K562 (cell line): ENCODE measurements around the gene OR10A2. TPM values are rescaled to one million over a fixed set of nuclear protein-coding genes. Genes with fewer than 3 reads are reported as not detected.

Experiments used
- ZNF174 ChIP-seq: fragments of 250-450 bp; sonication (Bioruptor Pico); IDR thresholded peaks from 2 replicates; pipeline ENCODE4 v1.4.0; 2020; ENCODE audit warnings: mild to moderate bottlenecking
- polyA plus RNA-seq, 8 experiments: library from polyadenylated mRNA; depleted of rRNA in 4 of 8; stranded (reverse) in 5 of 8; unstranded in 3 of 8; fragments of >200 nt; fragmentation: Nextera tagmentation in 2 of 8; fragmentation: Illumina TruSeq in 1 of 8; extraction: Ambion mirVana in 2 of 8; extraction: Trizol in 1 of 8; gene quantifications; 2 replicates each; pipeline versions ENCODE4 v1.2.1 to v1.2.3, GENCODE V29; 2011 to 2014; ENCODE audit warnings: inconsistent platforms in 1 of 8, missing spikeins in 1 of 8
- total RNA-seq, 7 experiments: library from RNA; depleted of rRNA in 6 of 7; stranded (reverse); fragments of >200 nt in 6 of 7; fragmentation: Illumina TruSeq in 2 of 7; extraction: Trizol in 2 of 7; gene quantifications; 2 replicates each; pipeline versions ENCODE4 v1.2.1 to v1.2.3, GENCODE V29; 2011 to 2021; ENCODE audit warnings: low replicate concordance in 1 of 7
- TF ChIP-seq, protein P1 (sequence below): sonication (generic); formaldehyde crosslinking; IDR thresholded peaks from 2 replicates; pipeline ENCODE4 v1.8.0; 2023; ENCODE audit warnings: missing genetic modification reagents, mild to moderate bottlenecking, borderline replicate concordance
- TF ChIP-seq, protein P2 (sequence below): sonication (generic); formaldehyde crosslinking; IDR thresholded peaks from 2 replicates; pipeline ENCODE4 v1.8.1; 2023; ENCODE audit warnings: mild to moderate bottlenecking, missing genetic modification reagents

The OR10A2 gene
- total and polyA plus RNA-seq, 9 of the 15 experiments (the other 6 are each of a cell fraction or from before 2014, with no cell fraction given): 0.10 TPM; not detected in 8

GRCh38 chr11:6817694-6818093 is 45.2 kb upstream of the OR10A2 start (continued):
- TF ChIP-seq, protein P1, sequence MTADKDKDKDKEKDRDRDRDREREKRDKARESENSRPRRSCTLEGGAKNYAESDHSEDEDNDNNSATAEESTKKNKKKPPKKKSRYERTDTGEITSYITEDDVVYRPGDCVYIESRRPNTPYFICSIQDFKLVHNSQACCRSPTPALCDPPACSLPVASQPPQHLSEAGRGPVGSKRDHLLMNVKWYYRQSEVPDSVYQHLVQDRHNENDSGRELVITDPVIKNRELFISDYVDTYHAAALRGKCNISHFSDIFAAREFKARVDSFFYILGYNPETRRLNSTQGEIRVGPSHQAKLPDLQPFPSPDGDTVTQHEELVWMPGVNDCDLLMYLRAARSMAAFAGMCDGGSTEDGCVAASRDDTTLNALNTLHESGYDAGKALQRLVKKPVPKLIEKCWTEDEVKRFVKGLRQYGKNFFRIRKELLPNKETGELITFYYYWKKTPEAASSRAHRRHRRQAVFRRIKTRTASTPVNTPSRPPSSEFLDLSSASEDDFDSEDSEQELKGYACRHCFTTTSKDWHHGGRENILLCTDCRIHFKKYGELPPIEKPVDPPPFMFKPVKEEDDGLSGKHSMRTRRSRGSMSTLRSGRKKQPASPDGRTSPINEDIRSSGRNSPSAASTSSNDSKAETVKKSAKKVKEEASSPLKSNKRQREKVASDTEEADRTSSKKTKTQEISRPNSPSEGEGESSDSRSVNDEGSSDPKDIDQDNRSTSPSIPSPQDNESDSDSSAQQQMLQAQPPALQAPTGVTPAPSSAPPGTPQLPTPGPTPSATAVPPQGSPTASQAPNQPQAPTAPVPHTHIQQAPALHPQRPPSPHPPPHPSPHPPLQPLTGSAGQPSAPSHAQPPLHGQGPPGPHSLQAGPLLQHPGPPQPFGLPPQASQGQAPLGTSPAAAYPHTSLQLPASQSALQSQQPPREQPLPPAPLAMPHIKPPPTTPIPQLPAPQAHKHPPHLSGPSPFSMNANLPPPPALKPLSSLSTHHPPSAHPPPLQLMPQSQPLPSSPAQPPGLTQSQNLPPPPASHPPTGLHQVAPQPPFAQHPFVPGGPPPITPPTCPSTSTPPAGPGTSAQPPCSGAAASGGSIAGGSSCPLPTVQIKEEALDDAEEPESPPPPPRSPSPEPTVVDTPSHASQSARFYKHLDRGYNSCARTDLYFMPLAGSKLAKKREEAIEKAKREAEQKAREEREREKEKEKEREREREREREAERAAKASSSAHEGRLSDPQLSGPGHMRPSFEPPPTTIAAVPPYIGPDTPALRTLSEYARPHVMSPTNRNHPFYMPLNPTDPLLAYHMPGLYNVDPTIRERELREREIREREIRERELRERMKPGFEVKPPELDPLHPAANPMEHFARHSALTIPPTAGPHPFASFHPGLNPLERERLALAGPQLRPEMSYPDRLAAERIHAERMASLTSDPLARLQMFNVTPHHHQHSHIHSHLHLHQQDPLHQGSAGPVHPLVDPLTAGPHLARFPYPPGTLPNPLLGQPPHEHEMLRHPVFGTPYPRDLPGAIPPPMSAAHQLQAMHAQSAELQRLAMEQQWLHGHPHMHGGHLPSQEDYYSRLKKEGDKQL (CRISPR knock-in tag): no peak
- TF ChIP-seq, protein P2, sequence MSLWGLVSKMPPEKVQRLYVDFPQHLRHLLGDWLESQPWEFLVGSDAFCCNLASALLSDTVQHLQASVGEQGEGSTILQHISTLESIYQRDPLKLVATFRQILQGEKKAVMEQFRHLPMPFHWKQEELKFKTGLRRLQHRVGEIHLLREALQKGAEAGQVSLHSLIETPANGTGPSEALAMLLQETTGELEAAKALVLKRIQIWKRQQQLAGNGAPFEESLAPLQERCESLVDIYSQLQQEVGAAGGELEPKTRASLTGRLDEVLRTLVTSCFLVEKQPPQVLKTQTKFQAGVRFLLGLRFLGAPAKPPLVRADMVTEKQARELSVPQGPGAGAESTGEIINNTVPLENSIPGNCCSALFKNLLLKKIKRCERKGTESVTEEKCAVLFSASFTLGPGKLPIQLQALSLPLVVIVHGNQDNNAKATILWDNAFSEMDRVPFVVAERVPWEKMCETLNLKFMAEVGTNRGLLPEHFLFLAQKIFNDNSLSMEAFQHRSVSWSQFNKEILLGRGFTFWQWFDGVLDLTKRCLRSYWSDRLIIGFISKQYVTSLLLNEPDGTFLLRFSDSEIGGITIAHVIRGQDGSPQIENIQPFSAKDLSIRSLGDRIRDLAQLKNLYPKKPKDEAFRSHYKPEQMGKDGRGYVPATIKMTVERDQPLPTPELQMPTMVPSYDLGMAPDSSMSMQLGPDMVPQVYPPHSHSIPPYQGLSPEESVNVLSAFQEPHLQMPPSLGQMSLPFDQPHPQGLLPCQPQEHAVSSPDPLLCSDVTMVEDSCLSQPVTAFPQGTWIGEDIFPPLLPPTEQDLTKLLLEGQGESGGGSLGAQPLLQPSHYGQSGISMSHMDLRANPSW (CRISPR knock-in tag): no peak
- no peak for TF ChIP-seq ZNF174 (CRISPR knock-in tag)
- TF ChIP-seq, all 486 proteins: peak for 0
